GM19193 (cell line): ENCODE results near the gene PLEKHH2.

Source experiments
- POLR2A ChIP-seq: IDR thresholded peaks from 4 replicates; pipeline ENCODE4 v1.6.1; 2011; ENCODE audit not compliant: insufficient read depth, insufficient read length; ENCODE audit errors: extremely low read depth

Gene PLEKHH2

DNA sequence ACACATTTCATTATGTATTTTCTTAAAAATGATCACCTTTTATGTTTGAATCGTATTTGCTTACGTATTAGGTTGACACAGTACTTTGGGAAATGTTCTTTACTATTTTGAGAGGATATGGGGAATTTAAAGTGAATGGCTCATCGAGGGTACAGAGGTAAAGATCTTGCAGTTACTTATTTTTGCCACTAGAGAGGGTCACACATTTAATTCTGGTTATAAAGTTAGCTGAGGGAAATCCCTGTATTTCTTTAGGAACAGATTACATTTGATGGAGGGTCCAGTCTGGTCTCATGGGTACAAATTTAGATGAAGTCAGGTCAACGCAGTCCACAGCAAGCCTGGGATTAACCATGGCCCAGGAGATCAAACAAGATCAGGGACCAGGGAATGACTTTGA is 161.2 kb downstream of the PLEKHH2 start:
- TF ChIP-seq POLR2A = no peak

DNA sequence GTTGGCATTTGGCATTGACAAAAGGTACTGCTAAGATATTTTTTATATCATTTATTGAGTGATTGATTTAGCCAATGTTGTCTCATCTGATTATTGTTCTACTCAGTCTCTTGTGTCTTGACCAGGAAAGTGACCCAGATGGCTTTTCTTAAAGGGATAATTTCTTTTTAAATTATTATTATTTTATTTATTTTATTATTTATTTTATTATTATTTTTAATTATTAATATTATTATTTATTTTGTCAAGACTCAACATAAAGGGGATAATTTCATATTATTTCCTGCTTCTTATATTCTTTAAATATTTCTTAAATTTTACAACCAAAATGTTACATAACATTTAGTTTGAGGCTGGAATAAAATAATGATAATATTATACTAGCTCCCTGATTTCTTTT is 163.8 kb downstream of the PLEKHH2 start:
- TF ChIP-seq POLR2A = no peak

DNA sequence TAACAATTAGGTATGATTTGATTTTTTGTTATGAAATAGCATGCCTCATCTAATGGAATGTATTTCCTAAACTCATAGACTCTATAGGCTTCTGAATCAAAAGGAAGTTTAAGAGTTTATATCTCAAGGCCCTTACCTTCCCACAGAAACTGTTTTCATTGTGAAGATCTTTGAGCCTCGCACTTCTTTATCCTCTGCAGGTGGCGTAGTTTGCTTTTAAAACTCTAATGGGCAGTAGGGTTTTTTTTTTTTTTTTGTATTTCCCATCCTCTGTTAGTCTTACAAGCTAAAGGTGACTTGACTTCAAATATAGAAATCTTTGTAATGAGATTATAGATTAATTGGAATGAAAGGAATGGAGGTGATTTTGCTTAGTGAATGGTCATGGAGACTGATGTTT is 165.1 kb downstream of the PLEKHH2 start:
- no peak for TF ChIP-seq POLR2A

DNA sequence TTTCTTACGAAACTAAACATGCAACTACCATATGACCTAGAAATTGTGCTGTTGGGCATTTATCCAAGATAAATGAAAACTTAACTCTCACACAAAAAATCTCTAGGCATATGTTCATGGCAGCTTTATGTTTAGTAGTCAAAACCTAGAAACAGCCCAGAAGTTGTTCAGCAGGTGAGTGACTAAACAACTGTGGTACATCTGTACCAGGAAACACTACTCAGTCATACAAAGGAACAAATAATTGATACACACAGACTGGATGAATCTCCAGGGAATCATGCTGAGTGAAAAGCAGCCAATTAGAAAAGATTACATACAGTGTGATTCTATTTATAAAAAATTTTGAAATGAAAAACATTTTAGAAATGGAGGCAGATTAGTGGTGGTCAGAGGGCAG is 166.1 kb downstream of the PLEKHH2 start:
- TF ChIP-seq POLR2A = no peak

DNA sequence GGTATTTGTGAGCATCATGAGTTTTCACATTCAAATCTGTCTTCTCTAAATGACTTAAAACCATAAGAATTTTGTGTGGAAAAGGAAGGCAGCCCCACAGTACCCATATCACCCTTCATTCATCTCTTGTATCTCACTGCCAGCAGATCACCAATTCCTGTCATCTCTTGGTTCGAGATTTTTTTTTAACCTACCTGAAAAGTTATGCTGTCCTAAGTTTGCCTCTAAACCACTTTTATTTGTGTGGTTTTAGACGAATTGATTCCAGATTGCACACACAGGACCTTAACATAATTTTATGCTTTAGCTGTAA is 169.6 kb downstream of the PLEKHH2 start:
- TF ChIP-seq POLR2A = no peak

DNA sequence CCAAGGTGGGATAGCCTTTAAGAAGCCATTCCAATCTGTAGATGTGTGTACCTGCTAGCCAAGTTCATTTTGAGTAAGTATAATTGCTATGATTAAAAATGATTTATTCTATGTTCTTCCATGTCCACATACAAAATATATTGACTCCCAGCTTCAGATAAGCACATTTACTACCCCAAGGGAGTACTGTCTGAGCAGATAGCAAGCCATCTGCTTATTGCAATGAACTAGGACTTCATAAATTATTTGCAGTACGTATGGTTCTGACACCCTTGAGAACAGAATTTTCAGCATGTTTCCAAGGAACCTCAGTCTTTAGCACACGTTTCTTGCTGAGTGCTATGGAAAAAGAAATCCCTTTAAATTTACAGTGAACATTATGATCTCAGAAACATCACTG is 173.4 kb downstream of the PLEKHH2 start:
- TF ChIP-seq POLR2A = no peak

DNA sequence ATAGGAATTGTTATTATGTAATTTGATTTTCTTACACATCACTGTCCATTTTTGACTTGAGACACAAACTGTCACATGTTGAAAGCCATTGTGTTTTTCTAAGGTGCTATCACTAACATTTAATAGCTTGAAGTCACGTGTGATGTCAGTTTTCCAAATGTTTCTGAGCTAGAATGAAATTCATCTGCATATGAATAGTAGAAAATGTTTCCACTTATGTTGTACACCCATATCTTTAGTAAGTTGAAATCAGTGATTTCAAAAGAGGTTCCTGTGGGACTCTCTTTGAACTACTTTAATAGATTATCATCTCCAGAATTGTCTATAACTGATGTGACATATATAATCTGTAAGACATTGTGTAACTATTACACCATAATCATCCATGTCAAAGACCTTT is 173.8 kb downstream of the PLEKHH2 start:
- no peak for TF ChIP-seq POLR2A

DNA sequence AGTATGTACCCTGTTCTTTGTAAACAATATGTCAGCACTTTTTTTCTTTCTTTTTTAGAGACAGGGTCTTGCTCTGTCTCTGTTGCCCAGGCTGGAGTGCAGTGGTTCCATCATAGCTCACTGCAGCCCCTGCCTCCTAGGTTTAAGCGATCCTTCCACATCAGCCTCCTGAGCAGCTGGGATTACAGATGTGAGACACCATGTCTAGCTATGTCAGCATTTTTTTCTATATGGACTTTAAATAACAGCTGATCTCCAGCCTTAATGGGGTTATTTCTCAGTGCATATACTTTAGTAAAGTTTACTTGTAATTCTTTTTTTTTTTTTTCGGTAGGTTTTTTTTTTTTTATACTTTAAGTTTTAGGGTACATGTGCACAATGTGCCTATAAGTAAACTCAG is 174.9 kb downstream of the PLEKHH2 start:
- TF ChIP-seq POLR2A = no peak

DNA sequence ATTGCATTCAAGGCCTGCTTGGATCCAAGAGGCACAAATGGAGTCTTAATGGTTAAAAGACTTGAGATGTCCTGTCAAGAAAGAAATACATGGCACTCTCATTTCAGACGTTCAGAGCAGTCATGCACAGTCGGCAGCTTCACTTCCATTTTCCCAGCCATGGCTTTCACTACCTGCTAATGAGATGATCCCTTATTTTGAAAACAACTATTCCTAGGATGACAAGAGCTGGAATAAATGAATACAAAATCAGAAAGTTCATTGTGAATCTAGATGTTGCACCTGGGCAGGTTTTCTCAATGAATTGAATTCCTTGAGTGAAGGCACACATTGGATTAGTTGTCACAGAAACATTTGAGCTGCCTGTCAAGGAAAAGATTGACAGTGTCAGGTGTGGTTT is 175.9 kb downstream of the PLEKHH2 start:
- no peak for TF ChIP-seq POLR2A

DNA sequence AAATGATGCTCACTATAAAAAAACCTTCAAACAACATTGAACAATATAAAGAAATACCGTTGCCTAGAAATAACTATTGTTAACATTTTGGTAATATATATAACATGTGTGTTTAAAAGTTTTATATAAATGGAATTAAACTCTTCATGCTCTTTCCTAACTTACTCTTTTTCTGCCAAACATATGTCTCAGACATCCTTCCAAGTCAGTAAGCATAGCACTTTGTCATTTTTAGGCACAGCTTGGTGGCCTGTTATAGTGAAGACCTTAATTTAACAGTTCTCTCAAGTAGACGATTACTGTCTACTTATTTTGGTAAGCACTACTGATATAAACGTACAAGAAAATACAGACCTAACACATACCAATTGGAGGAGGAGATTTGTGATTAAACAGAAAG is 177.7 kb downstream of the PLEKHH2 start:
- TF ChIP-seq POLR2A = no peak
